ENCODE data around the gene DPF3.

The DPF3 gene

DNA sequence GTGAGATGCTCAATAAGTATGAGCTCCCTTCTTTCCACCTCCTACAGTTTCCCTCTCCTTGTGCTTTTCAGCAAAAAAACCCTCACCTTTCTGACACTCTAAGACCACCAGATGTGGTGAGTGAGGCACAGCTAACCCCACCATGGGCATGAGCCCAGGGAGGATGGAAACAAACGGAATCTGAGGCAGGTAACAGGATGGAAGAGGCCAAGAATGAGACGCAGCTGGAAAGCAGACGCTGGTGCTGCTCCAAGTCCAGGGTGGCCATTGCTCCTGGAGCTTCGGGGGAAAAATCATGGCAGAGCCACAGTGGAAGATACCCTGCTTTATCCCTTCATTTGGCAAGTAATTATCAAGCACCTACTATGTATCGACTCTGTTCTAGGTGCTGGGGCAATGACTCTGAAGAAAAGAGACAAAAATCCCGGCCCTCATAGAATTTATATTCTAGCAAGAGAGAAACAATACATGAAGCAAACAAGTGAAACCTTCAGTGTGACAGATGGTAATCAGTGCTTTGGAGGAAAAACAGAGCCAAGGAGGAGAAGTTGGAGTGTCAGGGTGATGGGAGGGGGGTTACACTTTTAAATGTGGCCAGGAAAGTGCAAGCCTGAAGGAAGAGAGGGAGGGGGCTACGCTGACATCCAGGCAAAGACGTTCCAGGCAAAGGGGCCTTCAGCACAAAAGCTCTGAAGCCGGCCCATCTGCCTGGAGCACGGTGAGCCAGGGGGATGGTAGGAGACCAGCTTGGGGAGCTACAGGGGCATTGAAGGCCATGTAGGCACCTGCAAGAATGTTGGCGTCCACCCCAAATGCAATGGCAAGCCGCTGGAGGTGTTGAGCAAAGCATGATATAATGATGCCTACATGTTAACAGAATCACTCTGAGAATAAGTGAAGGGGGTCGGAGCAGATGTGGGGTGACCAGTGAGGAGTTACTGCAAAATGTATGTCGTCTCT, 154.2 kb downstream of the DPF3 start:
- DNase-seq: no peak

- DNase-seq: no peak
Observed at GRCh38 chr14:72738161-72738611, 155.7 kb downstream of the DPF3 start.

- DNase-seq: no peak
Observed at GRCh38 chr14:72737560-72737943, 156.3 kb downstream of the DPF3 start.

- DNase-seq: no peak
Observed at GRCh38 chr14:72736786-72737559, 156.9 kb downstream of the DPF3 start.

DNA sequence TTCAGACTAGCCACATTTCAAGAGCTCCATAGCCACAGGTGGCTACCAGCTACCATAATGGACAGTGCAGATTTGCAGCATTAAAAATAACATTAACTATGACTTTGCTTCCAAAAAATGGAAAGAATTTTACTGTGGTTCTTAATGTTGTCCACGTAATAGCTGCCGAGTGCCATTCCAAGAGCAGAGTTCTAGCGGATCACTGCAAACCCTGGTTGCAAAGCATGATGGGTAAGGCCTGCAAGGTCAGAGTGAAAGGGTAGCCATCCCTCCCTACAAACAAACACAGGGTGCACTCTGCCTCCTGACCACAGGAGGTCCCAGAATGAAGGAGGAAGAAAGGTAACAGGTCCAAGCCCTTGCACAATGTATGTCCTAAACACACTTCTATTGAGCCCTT, 157.6 kb downstream of the DPF3 start:
- DNase-seq: no peak

GRCh38 chr14:72732022-72732780, 161.7 kb downstream of the DPF3 start:
- DNase-seq: no peak

GRCh38 chr14:72731252-72732020, 162.5 kb downstream of the DPF3 start:
- no peak for DNase-seq

DNA sequence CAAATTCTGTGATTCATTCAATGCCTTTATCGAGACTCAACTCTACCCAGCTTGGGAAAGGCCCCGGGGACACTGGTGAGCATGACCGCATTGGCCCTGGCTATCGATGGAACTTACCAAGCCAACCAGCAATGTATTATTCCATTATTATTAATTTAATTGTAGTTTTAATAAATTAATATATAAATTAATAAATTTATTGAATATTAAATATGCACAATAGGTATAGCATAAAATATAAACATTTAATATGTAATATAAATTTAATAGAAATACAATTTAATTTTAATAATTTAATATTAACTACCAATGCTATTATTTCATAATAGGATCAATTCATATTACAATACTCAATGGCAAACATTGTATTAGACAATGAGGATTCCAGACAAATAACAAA, 163.4 kb downstream of the DPF3 start:
- DNase-seq: no peak

DNA sequence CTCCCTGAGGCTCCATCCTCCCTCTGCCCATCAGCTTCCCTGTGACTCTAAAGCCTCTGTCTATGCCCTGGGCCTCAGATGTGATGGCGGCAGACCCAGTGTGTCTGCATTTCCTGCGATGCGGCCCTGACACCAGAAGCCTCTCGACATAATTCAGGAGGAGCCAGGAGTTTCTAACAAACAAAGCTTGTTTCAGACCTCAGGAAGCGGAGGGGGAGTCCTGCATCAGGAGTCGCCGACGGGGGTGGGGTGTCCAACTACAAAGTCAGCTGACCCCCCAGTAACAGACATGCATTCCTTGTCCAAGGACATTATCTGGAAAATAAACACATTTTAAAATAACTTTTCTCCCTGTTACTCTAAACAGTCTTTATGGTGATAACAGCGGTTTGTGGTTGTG, 167.5 kb downstream of the DPF3 start:
- DNase-seq: no peak

DNA sequence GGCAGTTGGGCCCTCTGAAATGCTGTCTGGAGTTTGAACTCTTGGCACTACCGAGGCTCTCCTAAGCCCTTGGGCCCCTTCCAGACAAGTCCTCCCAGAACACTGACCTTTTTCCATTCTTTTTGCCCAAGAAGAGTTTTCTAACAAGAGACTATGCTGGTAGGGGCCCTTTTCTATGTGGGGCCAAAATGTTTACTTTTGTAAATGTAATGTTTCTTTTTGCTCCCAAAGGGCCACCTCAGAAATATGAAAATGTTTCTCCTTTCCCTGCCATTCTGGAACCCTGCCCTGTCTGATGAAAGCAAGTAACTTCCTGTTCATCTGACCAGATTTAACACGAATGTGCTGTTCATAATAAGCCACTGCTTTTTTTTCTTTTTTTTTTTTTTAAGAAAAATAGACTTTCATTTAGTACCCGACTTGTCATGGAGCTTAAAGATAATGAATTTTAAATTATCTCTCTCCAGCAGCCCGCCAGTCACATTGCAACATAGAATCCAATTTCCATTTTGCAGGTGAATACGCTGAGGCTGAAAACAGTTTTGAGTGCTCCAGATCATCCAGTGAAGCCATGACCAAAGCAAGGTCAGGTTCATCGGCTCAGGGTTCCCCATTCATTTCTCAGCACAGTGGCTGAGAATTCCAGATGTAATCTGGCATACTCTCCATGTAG, 169.9 kb downstream of the DPF3 start:
- DNase-seq: no peak

DNA sequence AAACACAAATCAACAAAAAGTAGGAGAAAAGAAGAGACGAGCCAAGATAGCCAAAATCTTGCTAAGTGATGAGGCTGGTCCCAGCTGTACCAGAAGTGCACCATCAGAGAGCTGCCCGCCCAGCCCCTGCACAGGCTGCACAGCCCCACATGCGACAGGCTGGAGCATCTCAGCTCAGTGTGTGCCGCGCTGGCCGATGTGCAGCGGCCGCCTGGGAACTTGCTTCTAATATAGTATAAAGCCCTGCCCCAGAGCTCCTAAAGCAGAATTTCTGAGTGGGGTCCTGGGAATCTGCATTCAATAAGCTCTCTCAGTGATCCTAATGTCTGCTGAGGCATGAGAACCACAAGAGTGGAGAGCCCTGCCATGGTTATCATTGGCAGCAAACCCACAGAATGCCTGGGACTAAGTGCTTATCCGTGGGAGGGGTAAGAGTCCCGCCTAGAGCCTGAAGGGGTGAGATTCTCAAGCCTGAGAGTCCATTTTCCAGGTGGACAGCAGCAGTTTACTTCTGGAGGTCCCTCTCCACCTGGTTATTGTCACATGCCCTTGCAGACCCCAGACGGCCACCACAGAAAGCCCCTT, 171.6 kb downstream of the DPF3 start:
- DNase-seq: no peak

DNA sequence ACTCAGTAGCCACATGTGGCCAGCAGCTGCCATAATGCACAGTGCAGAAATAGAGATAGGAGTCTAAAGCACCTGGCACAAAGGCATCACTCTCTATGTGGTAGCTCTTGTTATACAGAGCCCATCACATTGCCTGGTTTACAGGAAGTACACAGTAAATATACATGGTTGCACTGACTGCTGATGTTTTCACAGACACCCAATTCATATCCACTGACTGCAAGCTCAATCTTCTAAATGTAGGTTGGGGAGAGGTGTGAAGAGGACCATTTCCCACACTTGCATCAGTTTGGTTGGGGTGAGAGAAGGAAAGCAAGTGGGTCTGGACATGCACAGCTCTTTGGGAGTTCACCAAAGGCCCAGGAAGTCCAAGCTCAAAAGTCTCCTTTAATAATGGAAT, 172.8 kb downstream of the DPF3 start:
- DNase-seq: no peak

DNA sequence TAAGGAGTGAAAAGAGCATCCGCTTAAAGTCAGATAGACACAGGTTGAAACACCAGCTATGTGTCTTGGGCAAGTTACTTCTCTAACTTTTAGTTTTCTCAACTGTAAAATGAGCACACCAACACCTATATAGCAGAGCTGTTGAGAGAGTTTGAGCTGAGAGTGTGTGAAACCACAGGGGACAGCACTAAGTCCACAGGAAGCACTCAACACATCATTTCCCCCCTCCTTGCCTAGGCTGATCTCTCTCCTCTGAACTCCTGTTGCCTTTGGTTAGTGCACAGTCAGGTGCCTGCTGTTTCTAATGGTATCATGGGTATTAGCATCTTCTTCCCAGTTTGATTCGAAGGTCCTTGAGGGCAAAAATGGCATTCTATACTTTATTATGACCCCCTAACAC, 176.7 kb downstream of the DPF3 start:
- no peak for DNase-seq

GRCh38 chr14:72716476-72716875, 177.4 kb downstream of the DPF3 start:
- no peak for DNase-seq

DNA sequence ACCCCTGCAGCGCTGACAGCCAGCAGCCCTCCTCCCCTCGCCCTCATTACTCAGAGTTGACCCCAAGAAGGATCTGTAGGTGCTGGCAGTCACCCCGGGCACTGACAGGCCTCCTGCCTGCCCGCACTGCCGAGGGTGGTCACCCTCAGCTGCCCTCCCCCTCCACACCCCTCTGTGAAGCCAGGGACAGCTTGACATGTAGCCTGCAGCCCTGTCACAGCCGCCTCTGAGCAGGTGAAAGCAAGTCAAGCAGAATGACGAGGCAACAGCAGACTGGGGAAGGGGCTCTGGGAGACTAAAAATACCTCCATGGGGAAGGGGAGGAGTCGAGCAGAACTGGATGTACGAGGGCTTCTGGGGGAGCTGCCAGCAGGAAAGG, 178.1 kb downstream of the DPF3 start:
- no peak for DNase-seq

DNA sequence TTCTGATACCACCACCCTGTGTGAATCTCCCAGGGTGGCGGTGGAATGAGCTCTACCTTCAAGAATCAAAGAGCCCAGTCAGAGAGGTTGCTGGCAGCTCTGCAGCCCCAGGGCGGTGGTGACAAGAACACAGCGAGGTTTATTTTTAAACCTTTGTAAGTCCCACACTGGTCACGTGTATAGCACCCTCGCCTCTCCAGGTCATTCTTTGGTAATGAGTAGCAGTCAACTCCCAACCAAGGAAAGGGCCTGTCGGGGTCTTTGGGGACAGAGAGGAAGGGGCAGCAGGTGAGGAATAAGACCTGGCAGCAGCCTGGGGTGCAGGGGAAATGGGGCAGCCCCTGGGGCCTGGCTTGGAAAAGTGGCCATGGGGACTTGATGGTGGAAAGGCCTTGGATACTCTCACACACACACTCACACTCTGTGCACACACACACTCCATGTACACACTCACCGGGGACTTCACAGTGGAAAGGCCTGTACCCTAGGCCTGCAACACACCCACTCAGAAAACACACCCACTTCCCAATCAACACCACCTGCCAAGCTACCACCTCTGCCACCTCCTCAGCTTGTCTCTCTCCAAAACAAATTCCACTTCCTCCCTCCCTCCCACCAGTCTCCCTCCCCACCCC, 178.6 kb downstream of the DPF3 start:
- DNase-seq: no peak

DNA sequence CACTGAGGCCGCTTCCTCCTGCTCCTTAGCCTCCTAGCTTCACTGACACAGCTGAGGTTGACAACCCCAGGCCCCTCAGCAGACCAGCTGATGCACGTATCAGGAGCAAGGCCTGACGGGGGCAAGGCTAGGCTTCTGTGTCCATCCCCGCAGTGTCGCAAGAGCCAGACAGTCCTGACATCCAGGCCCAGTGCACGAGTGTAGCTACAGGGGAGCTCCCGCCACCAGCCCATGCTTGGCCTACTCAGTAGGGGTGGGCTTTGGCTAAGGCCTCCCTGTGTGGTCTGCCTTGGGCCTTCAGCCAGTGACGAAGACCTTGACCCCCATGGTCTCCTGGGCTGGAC, 179.1 kb downstream of the DPF3 start:
- no peak for DNase-seq

DNA sequence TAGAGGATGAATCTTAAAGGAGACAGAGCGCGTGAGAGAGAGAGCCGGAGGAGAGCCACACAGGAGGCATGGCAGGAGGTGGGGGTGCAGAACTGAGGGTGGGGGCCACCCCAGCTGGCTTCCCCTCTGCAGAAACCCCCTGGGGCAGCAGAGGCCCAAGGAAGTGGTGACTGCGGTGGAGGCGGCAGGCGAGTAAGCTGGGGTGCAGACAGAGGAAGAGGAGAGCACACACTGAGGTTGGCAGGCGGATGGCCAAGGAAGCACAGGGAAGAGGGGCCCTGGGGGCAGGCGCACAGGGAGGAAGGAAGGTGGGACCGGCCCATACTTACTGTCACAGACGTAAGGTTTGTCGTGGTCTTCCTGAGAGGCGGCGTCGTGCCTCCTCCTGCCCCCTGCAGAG, 179.8 kb downstream of the DPF3 start:
- peak; percentile 41 for DNase-seq

GRCh38 chr14:72711936-72712335, 182.0 kb downstream of the DPF3 start:
- no peak for DNase-seq

DNA sequence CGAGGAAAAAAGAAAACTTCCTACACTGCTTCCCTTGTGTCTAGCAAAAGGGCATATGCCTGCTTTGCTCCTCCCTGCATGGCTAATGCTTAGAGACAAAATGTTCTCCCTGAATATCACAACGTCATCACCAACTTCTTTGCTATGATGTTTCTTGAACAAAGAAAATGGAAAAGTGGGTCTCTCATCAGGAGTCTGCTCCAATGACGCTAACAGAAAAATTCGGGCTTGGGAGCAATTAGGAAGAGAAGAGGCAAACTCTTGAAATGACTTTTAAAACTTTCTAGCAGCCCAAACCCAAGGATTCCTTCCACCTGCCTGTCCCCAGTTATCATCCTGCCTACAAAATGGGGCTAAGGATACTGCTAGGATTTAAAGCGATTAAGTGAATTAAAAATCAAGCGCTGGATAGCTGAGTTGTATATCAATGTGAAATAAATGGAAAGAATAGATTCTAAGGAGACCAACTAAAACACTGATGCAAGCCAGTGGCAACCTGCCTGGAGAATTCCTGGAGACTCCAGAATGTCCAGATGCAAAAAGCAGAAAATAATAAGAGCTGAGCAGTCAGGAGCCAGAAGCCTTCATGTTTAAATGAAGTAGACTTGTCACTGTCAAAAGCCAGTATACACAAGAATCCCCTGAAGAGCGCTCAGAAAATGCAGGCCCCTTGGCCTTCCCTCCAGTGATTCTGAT, 183.8 kb downstream of the DPF3 start:
- no peak for DNase-seq
